Measurements from ENCODE around the gene GREM2. TPM values are rescaled to one million over a fixed set of nuclear protein-coding genes. Genes with fewer than 3 reads are reported as not detected.

GREM2 gene
- total and polyA plus RNA-seq, 2 donors (not counting 3 experiments of a cell fraction or from before 2014, with no cell fraction given), result not detected

DNA sequence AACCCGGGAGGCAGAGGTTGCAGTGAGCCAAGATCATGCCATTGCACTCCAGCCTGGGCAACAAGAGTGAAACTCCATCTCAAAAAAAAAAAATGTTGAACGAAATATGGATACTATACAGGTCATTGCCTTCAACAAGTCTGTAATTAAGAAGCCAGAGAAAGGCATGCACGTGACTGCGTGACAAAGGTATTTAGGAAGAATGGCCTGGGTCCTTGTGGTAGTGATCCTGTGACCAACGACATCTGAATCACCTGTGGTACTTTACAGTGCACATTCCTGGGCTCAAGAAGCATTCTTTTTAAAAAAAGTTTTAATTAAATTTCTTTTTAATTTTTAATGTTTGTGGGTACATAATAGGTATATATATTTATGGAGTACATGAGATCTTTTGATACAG, 115.0 kb downstream of the GREM2 start:
- ChIA-PET CTCF (no interaction called here), POLR2A (no interaction called here)
- no peak overlapping the region for H2AFZ ChIP-seq (ENCODE audit: low read depth, low read length)
- no peaks in the 10 kb centered on the region for H3K9me3 ChIP-seq (replicated peaks; ENCODE audit: control insufficient read depth, insufficient read depth, low read length)
- BruUV-seq (replicated peaks), result no TSS peak
- H3K79me2 ChIP-seq (ENCODE audit: control insufficient read depth, insufficient read depth, low read length), result no peaks in the 10 kb centered on the region
- H3K36me3 ChIP-seq (ENCODE audit: control insufficient read depth in 2 of 2, extremely low read depth in 1 of 2, insufficient read depth in 2 of 2, low read length in 2 of 2), result no peaks in the 10 kb centered on the region
- H3K27ac ChIP-seq (ENCODE audit: insufficient read depth, low read depth, low read length), result no peak overlapping the region
- no peaks in the 10 kb centered on the region for H3K9me1 ChIP-seq (replicated peaks; ENCODE audit: control insufficient read depth, extremely low read depth, insufficient read depth, low read length)
- no peaks in the 10 kb centered on the region for H4K20me1 ChIP-seq (replicated peaks; ENCODE audit: control insufficient read depth, extremely low read depth, insufficient read depth, low read length)
- FAIRE-seq (no peak), DNase-seq (ENCODE audit: low read depth, low spot score) (no peak)
- dilution Hi-C loops (cut with MboI; ENCODE audit: extremely low pct_ligation_motif_present, low sequenced_read_pairs), result no loop called here
- H3K4me3 ChIP-seq (replicated peaks in 1 of 3; ENCODE audit: insufficient read depth in 1 of 3, low read depth in 1 of 3, low read length in 3 of 3), result no peak overlapping the region
- no peaks in the 10 kb centered on the region for H3K4me1 ChIP-seq (ENCODE audit: control insufficient read depth, extremely low read depth, insufficient read depth, low read length)
- no peaks in the 10 kb centered on the region for H3K27me3 ChIP-seq (ENCODE audit: control insufficient read depth in 2 of 2, insufficient read depth in 2 of 2, low read length in 2 of 2)
- no peak overlapping the region for H3K4me2 ChIP-seq (ENCODE audit: insufficient read depth, low read length)
- H3K9ac ChIP-seq (replicated peaks; ENCODE audit: extremely low read depth, insufficient read depth, low read length), result no peak overlapping the region
- intact Hi-C loops (cut with micrococcal nuclease), result no loop called here
- no peak for TF ChIP-seq POLR2A (IDR thresholded peaks at IDR 0.05; ENCODE audit: low read depth, low read length)
- TF ChIP-seq, protein P1, sequence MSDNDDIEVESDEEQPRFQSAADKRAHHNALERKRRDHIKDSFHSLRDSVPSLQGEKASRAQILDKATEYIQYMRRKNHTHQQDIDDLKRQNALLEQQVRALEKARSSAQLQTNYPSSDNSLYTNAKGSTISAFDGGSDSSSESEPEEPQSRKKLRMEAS (IDR thresholded peaks at IDR 0.05; ENCODE audit: insufficient read depth, insufficient read length), result no peak
- TF ChIP-seq MYC (IDR thresholded peaks at IDR 0.05; ENCODE audit: low read depth, low read length), result no peak
- TF ChIP-seq POLR2AphosphoS5 (IDR thresholded peaks at IDR 0.05; ENCODE audit: insufficient read depth, low read depth, low read length), result no peak
- TF ChIP-seq EZH2 (IDR thresholded peaks at IDR 0.05; ENCODE audit: borderline replicate concordance, low read depth, low read length, severe bottlenecking), result no peak
- no peak for TF ChIP-seq FOS (IDR thresholded peaks at IDR 0.05; ENCODE audit: borderline replicate concordance, insufficient read depth, low read length)
- TF ChIP-seq GATA2 (IDR thresholded peaks at IDR 0.05; ENCODE audit: insufficient read depth, insufficient read length, low read depth, low read length), result no peak
- TF ChIP-seq JUN (IDR thresholded peaks at IDR 0.05; ENCODE audit: borderline replicate concordance, insufficient read depth, insufficient read length, low read depth), result no peak
- TF ChIP-seq, protein P2, sequence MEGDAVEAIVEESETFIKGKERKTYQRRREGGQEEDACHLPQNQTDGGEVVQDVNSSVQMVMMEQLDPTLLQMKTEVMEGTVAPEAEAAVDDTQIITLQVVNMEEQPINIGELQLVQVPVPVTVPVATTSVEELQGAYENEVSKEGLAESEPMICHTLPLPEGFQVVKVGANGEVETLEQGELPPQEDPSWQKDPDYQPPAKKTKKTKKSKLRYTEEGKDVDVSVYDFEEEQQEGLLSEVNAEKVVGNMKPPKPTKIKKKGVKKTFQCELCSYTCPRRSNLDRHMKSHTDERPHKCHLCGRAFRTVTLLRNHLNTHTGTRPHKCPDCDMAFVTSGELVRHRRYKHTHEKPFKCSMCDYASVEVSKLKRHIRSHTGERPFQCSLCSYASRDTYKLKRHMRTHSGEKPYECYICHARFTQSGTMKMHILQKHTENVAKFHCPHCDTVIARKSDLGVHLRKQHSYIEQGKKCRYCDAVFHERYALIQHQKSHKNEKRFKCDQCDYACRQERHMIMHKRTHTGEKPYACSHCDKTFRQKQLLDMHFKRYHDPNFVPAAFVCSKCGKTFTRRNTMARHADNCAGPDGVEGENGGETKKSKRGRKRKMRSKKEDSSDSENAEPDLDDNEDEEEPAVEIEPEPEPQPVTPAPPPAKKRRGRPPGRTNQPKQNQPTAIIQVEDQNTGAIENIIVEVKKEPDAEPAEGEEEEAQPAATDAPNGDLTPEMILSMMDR (IDR thresholded peaks at IDR 0.05; ENCODE audit: extremely low read depth in 1 of 2, insufficient read depth in 1 of 2, low read depth in 1 of 2, low read length in 2 of 2), result no peak
